Coronary artery (tissue), 2 donors: ENCODE data around the gene ZNF511.
"Not testable (repeated sequence)": the region's sequence is repeated elsewhere in the genome, so short reads cannot be mapped to it uniquely, and the experiment has no call there.

Experiments used
- DNase-seq: peaks from one replicate; pipeline ENCODE4 v3.0.0-alpha.2; 2017; ENCODE audit warnings: low spot score
- H3K27ac ChIP-seq, 2 donors: fragments of 200-600 bp; sonication (generic); one replicate each; pipeline ENCODE4 v1.5.1; 2016 to 2019
- H3K4me3 ChIP-seq: fragments of 200-600 bp; sonication (generic); 2 replicates; pipeline ENCODE4 v1.5.1; 2016; ENCODE audit warnings: mild to moderate bottlenecking, moderate library complexity
- TF ChIP-seq, protein P1 (sequence below): fragments of 200-600 bp; sonication (generic); IDR thresholded peaks from one replicate; pipeline ENCODE4 v1.5.1; 2019; ENCODE audit warnings: antibody characterized with exemption

The ZNF511 gene

DNA sequence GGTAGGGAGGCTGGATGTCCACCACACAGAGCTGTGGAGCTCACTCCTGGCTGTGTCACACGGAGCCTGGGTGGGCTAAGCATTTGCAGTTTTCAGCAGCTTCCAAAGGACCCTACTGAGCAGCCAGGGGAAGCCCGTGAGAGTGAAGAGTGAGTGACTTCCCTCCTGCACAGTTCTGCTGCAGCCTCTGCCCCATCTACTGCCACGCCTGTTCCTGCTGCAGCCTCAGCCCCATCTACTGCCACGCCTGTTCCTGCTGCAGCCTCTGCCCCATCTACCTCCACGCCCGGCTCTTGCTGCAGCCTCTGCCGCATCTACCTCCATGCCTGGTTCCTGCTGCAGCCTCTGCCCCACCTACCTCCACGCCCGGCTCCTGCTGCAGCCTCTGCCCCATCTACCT is 44.3 kb upstream of the ZNF511 start:
- DNase-seq: no peak
- TF ChIP-seq, protein P1, sequence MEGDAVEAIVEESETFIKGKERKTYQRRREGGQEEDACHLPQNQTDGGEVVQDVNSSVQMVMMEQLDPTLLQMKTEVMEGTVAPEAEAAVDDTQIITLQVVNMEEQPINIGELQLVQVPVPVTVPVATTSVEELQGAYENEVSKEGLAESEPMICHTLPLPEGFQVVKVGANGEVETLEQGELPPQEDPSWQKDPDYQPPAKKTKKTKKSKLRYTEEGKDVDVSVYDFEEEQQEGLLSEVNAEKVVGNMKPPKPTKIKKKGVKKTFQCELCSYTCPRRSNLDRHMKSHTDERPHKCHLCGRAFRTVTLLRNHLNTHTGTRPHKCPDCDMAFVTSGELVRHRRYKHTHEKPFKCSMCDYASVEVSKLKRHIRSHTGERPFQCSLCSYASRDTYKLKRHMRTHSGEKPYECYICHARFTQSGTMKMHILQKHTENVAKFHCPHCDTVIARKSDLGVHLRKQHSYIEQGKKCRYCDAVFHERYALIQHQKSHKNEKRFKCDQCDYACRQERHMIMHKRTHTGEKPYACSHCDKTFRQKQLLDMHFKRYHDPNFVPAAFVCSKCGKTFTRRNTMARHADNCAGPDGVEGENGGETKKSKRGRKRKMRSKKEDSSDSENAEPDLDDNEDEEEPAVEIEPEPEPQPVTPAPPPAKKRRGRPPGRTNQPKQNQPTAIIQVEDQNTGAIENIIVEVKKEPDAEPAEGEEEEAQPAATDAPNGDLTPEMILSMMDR: no peak
- Histone ChIP-seq H3K4me3 (no peak overlapping the region), H3K27ac (no peak overlapping the region)

DNA sequence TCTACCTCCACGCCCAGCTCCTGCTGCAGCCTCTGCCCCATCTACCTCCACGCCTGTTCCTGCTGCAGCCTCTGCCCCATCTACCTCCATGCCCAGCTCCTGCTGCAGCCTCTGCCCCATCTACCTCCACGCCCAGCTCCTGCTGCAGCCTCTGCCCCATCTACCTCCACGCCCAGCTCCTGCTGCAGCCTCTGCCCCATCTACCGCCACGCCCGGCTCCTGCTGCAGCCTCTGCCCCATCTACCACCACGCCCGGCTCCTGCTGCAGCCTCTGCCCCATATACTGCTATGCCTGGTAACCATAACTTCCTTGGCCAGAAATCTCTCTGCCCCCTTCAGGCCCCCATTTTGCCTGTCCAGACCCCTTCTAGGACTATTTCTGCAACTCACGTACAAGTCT is 43.7 kb upstream of the ZNF511 start:
- DNase-seq, H3K27ac ChIP-seq, H3K4me3 ChIP-seq: not testable (repeated sequence)

DNA sequence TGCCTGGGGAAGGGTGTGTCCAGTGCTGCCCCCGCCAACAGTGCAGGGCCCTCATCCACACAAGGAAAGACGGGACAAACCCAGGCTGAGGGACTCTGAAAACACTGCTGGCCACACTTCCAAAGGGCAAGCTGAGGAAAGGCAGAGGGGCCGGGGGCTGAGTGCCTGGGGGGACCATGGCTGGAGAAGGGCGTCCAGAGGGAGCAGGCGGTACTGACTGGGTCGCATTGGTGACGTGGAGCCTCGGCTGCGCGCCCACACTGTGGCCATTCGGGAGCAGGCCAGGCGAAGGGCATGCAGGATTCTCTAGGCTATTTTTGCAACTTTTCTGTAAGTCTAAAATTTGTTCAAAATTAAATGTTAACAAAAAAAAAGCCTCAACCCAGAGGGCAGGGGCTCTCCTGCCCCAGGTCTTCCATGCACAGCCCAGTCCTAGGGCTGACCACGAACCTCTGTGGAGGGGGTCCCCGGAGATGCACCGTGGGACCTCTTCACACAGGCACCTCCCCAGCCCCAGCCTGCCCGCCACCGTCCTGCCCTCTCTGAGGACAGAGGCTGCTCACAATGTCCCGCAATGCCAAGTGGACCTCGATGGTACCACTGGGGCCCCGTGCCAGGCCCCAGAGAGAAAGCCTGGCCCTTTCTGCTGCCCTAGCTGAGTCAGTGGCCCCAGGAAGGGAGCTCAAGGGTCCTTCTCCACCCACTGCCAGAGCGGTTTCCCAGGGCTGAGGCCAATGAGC is 42.5 kb upstream of the ZNF511 start:
- TF ChIP-seq, protein P1: no peak
- DNase-seq: no peak
- no peak overlapping the region for H3K4me3 ChIP-seq
- H3K27ac ChIP-seq: no peak overlapping the region

DNA sequence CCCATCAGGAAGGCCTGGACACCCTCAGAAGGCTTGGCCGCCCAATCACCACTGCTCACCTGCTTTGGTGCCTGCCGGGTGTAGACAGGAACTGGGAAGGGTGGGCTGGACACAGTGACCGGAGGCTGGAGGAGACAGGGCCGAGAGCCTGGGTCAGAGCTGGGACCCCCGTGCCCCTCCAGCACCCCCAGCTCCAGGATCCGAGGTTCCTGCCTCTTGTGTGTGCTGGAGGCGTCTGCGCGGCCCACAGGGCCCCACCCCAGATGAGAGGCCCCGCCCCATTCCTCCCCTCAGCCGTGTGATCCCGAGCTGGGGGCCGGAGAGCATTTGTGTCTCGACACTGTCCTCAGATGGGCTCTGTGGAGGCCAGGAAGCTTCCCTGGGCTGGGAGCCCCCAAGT is 41.4 kb upstream of the ZNF511 start:
- no peak overlapping the region for H3K27ac ChIP-seq
- TF ChIP-seq, protein P1: no peak
- H3K4me3 ChIP-seq: no peak overlapping the region
- DNase-seq: no peak

DNA sequence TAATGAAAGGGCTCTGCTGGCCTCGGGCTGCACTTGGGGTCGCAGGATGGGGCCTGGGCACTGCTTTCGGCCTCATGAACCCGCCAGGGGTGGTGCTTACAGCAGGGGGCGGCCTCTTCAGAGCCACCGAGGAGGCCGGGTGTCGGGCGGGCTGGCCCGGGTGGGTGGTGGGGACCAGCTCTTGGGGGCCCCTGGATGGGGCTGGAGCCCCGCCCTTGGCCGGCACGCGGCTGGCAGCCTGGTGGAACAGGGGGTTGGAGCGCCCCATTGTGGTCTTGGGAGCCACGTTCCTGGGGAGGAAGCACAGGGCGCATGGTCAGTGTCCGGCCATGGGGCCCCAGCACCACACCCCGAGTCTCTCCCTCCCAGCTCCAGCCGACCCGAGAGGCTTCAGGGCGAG is 40.9 kb upstream of the ZNF511 start:
- TF ChIP-seq, protein P1: no peak
- Histone ChIP-seq H3K4me3 (no peak overlapping the region), H3K27ac (no peak overlapping the region)
- DNase-seq: no peak

DNA sequence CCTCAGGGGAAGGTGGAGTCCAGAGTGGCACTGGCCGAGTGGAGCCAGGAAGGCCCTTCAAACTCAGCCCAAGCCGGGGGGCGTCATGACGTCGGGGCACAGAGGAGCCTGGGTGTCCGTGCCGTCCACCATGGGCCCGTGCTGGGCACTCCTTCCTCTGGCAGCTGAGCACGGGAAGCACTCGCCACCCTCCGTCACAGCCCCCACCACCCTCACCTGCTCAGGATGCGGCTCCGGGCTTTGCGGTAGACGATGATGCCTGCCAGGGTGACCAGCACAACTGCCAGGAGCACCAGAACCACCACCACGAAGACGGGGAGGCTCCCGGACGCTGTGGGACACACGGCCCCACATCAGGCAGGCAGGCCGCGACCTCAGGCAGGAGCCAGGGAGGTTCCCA is 40.2 kb upstream of the ZNF511 start:
- Histone ChIP-seq H3K27ac (no peak overlapping the region), H3K4me3 (no peak overlapping the region)
- TF ChIP-seq, protein P1: no peak
- DNase-seq: no peak

DNA sequence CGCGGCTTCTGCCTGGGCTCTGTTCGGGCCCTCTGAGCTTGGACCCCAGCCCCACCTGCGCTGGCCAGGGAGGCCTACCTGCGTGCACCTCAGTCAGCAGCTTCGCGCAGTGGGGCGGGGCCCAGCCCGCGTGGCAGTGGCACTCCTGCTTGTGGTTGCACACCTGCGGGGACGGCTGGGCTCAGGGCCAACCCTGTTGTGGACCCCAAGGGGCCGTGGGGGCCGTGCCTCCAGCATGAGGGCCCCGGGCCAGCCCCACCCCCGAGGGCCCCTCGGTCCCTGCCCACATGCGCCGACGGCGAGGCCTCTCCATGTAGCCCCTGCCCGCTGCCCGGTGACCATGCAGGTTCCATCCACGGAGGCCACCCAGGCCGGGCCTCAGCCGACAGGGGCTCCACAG is 39.3 kb upstream of the ZNF511 start:
- Histone ChIP-seq H3K27ac (no peak overlapping the region), H3K4me3 (no peak overlapping the region)
- DNase-seq: no peak

More for the DNA sequence above, 39.3 kb upstream of the ZNF511 start:
- TF ChIP-seq, protein P1: no peak
